ENCODE results near the gene OCA2. TPM values are rescaled to one million over a fixed set of nuclear protein-coding genes. Genes with fewer than 3 reads are reported as not detected.

Gene OCA2
- total RNA-seq, 3 donors from 2014 or later (not counting 1 experiment from before 2014, with no cell fraction given) = 0.35 to 1.5 (median 0.56) TPM

GRCh38 chr15:27993544-27993943 lies 105.6 kb downstream of the OCA2 start:
- Mint-ChIP-seq H3K9me3 (peaks cover 4 to 5% of the 10 kb centered on the region in 2 donors), H3K4me3 (no peak overlapping the region), H3K27ac (no peak overlapping the region), H3K27me3 (ENCODE audit: low read depth in 2 of 2) (no peaks in the 10 kb centered on the region), H3K4me1 (no peaks in the 10 kb centered on the region), H3K36me3 (peaks cover 7% of the 10 kb centered on the region)
- Histone ChIP-seq H3K4me3 (ENCODE audit: low read length) (no peak overlapping the region), H3K9me3 (ENCODE audit: control insufficient read depth, insufficient read depth, low read length) (no peaks in the 10 kb centered on the region), H3K27ac (ENCODE audit: low read length) (no peak overlapping the region), H3K36me3 (ENCODE audit: control insufficient read depth, insufficient read depth, low read length) (no peaks in the 10 kb centered on the region), H3K27me3 (ENCODE audit: control insufficient read depth, insufficient read depth, low read length) (no peaks in the 10 kb centered on the region), H3K4me1 (ENCODE audit: control insufficient read depth, insufficient read depth, low read length) (no peaks in the 10 kb centered on the region)
- intact Hi-C loops (cut with micrococcal nuclease) = no loop called here
- no peak for TF ChIP-seq CTCF (IDR thresholded peaks at IDR 0.05)
- DNase-seq (no peak), ATAC-seq (no peak)
- WGBS (ENCODE audit: insufficient coverage) = 89% methylated on average over 6 of the region's 10 CpGs

GRCh38 chr15:27990521-27991515 lies 108.3 kb downstream of the OCA2 start:
- Mint-ChIP-seq H3K4me1 (no peaks in the 10 kb centered on the region), H3K4me3 (no peak overlapping the region), H3K36me3 (no peaks in the 10 kb centered on the region), H3K27ac (no peak overlapping the region), H3K9me3 (no peaks in the 10 kb centered on the region), H3K27me3 (ENCODE audit: low read depth in 2 of 2) (no peaks in the 10 kb centered on the region)
- H3K36me3 ChIP-seq (ENCODE audit: control insufficient read depth, insufficient read depth, low read length) = no peaks in the 10 kb centered on the region
- ATAC-seq (no peak), DNase-seq (no peak)
- 87% methylated on average over 16 of the region's 16 CpGs for WGBS (ENCODE audit: insufficient coverage)
- no peaks in the 10 kb centered on the region for H3K27me3 ChIP-seq (ENCODE audit: control insufficient read depth, insufficient read depth, low read length)
- intact Hi-C loops (cut with micrococcal nuclease) = no loop called here
- H3K4me1 ChIP-seq (ENCODE audit: control insufficient read depth, insufficient read depth, low read length) = no peaks in the 10 kb centered on the region
- H3K27ac ChIP-seq (ENCODE audit: low read length) = no peak overlapping the region
- no peak for TF ChIP-seq CTCF (IDR thresholded peaks at IDR 0.05)
- H3K4me3 ChIP-seq (ENCODE audit: low read length) = no peak overlapping the region
- no peaks in the 10 kb centered on the region for H3K9me3 ChIP-seq (ENCODE audit: control insufficient read depth, insufficient read depth, low read length)

- H3K27ac Mint-ChIP-seq = no peak overlapping the region
- Histone ChIP-seq H3K27ac (ENCODE audit: low read length) (no peak overlapping the region), H3K4me3 (ENCODE audit: low read length) (no peak overlapping the region), H3K36me3 (ENCODE audit: control insufficient read depth, insufficient read depth, low read length) (no peaks in the 10 kb centered on the region), H3K27me3 (ENCODE audit: control insufficient read depth, insufficient read depth, low read length) (no peaks in the 10 kb centered on the region), H3K9me3 (ENCODE audit: control insufficient read depth, insufficient read depth, low read length) (no peaks in the 10 kb centered on the region), H3K4me1 (ENCODE audit: control insufficient read depth, insufficient read depth, low read length) (no peaks in the 10 kb centered on the region)
- no peaks in the 10 kb centered on the region for H3K27me3 Mint-ChIP-seq (ENCODE audit: low read depth in 2 of 2)
- DNase-seq = no peak
- intact Hi-C loops (cut with micrococcal nuclease) = no loop called here
- H3K4me1 Mint-ChIP-seq = no peaks in the 10 kb centered on the region
- no peak for TF ChIP-seq CTCF (IDR thresholded peaks at IDR 0.05)
- 84% methylated on average over 4 of the region's 4 CpGs for WGBS (ENCODE audit: insufficient coverage)
- no peak for ATAC-seq
- H3K36me3 Mint-ChIP-seq = no peaks in the 10 kb centered on the region
- H3K9me3 Mint-ChIP-seq = no peaks in the 10 kb centered on the region
- no peak overlapping the region for H3K4me3 Mint-ChIP-seq
Measured at GRCh38 chr15:27989838-27990237, 109.3 kb downstream of the OCA2 start.
